AG09309 (cell line): ENCODE results near the gene POU3F1.

Experiments used
- DNase-seq: peaks from one replicate; pipeline ENCODE4 v3.0.0-alpha.2; 2010; ENCODE audit warnings: low read depth
- H3K4me3 ChIP-seq: 2 replicates; pipeline ENCODE4 v1.5.1; 2011; ENCODE audit warnings: mild to moderate bottlenecking, low read depth, low read length, moderate library complexity; ENCODE audit not compliant: control insufficient read depth
- TF ChIP-seq, protein P1 (sequence below): IDR thresholded peaks from 2 replicates; pipeline ENCODE4 v1.5.1; 2011; ENCODE audit warnings: mild to moderate bottlenecking, low read depth, low read length, inconsistent platforms; ENCODE audit not compliant: insufficient read depth, control insufficient read depth; ENCODE audit errors: missing control alignments

Gene POU3F1

DNA sequence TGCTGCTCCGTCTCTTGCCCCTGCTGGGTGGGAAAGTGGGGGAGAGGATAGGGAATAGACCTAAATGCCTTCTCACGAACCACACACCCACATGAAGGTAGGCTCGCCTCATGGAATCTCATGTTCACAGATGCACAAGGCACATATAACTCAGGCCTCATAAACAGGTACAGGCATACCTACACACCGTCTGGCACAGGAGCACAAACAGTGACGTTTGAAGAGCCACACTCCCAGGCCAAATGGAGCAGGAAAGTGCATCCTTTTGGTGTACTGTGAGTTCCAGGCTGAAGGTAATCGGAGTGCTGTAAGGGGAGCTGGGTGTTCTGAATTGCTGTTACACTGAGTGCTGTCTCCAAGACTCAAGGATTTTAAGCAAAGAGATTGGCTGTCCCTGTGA lies 20.9 kb downstream of the POU3F1 start:
- DNase-seq, result no peak
- no peak overlapping the region for H3K4me3 ChIP-seq
- TF ChIP-seq, protein P1, sequence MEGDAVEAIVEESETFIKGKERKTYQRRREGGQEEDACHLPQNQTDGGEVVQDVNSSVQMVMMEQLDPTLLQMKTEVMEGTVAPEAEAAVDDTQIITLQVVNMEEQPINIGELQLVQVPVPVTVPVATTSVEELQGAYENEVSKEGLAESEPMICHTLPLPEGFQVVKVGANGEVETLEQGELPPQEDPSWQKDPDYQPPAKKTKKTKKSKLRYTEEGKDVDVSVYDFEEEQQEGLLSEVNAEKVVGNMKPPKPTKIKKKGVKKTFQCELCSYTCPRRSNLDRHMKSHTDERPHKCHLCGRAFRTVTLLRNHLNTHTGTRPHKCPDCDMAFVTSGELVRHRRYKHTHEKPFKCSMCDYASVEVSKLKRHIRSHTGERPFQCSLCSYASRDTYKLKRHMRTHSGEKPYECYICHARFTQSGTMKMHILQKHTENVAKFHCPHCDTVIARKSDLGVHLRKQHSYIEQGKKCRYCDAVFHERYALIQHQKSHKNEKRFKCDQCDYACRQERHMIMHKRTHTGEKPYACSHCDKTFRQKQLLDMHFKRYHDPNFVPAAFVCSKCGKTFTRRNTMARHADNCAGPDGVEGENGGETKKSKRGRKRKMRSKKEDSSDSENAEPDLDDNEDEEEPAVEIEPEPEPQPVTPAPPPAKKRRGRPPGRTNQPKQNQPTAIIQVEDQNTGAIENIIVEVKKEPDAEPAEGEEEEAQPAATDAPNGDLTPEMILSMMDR, result no peak

DNA sequence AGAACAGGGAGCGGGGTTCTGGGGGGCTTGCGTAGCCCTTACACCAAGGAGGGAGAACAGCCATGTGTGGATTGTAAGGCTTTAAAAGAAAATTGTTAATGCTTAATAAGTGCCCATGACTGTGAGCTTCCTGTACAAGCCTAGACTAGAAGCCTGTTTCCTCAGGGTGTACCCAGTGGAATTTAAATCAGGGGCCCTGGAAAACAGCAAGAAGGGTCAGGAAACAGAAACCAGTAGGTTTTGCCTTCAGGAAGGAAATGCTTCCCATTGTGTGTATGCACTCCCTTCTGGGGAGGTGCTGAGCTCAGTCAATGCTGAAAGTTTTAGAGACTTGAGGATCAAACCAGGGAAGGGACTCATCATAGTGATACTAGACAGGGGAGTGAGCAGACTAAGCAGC lies 21.4 kb downstream of the POU3F1 start:
- no peak for DNase-seq
- TF ChIP-seq, protein P1, result no peak
- no peak overlapping the region for H3K4me3 ChIP-seq

DNA sequence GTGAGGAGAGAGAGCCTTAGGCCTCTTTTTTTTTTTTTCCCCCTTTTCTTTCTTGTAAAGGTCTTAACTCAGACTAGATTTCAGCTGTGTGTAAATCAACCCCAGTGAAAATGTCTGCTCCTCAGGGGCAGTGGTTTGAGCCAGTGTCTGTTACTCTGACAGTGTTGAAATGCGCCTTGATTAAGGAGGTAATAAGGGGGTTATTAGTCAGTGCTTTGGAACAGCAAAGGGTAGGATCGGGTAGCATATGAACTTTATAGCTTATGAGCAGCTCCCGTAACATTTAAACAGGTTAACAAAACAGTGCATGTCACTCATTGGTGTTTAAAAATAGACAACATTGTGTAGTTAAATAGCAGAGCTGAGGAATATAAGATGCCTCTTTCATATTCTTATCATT lies 23.8 kb downstream of the POU3F1 start:
- no peak overlapping the region for H3K4me3 ChIP-seq
- TF ChIP-seq, protein P1, result no peak
- DNase-seq, result no peak

DNA sequence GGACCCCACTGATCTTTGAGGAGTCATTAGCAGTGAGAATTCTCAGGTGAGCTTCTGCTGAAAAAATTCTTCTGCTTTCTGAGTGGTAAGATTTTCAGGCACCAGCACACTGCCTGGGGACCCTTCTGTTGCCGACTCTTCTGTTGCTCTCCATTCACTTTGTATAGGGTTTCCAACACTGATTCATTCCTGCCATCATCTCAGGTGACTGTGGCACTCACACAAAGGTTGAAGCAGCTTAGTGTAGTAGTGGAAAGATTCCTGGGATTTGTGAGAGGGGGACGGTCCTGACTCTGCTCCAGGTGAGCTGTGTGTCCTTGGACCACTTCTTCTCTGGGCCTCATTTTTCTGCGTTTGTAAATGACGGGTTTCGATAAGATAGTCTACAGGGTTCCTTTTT lies 24.6 kb downstream of the POU3F1 start:
- TF ChIP-seq, protein P1, result no peak
- H3K4me3 ChIP-seq, result no peak overlapping the region
- no peak for DNase-seq

DNA sequence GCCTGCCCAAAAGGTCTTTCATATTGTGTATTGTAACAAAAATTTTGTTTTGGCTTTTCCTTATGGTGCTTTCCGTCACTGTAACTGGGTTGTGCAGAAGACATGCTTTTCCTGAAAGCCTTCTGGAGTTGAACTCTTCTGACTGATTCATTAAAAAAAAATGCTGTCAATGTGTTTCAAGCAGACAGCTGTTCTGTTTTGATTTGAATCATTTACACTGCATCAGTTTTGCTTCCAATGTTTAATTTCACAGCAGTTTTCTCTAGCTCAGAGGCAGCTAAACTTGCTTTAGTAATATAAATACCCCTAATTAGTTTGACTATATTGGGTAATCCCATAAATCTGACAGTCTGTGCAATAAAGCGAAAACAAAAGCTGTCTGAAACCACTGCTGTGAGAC lies 26.2 kb downstream of the POU3F1 start:
- TF ChIP-seq, protein P1, result no peak
- no peak for DNase-seq

DNA sequence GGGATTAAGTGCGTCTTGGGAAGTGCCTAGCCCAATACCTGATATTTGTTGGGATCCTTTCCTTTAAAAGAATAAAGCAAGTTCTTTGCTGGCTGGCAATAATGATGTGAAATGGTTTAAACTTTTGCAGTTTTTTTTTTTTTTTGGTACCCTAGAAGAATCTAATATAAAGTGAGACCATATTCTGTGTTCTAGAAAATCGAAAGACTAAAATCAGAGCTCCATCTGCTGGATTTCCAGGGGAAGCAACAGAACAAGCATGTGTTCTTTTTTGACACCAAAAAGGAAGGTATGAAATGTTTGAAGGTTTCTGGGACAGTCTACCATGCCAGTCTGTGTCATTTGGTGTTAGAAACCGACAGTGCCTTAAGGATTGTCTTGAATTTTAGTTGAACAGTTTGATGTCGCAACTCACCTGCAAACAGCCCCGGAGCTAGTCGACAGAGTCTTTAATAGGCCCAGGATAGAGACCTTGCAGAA lies 27.7 kb downstream of the POU3F1 start:
- DNase-seq, result no peak
- TF ChIP-seq, protein P1, result peak; percentile 66
- no peak overlapping the region for H3K4me3 ChIP-seq

More for the DNA sequence above, 26.2 kb downstream of the POU3F1 start:
- no peak overlapping the region for H3K4me3 ChIP-seq

DNA sequence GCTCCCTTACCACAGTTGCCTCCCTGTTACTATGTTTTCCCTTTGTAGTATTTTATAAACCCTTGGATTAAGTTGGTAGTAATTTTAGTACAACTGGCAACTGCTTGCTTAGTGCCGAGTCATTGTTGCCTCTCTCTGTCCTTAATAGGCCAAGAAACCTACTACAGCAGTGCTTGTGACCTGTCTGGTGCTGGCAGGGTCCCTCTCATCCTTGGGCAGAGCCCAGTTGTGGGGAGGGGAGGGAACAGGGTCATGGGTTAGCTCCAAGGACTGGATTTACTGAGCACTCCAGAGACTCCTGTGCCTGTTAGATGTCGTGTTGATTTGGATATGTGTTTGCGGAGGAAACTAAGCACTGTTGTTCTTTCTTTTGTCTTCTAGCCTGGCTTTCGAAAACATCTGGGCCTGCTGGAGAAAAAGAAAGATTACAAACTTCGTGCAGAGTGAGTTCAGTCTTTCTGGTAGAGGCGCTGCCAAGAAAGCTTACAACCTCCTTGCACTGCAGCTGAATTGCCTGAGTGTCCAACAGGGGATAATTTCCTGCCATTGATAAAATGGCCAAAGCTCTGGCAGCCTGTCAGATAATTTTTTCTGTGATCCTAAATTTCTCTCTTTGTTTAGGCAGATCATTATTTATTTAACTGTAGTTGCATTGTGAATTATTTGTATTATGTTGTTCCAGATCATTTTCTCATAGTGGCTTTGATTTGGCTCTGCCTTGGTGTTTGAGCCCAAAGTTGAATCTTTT lies 30.4 kb downstream of the POU3F1 start:
- DNase-seq, result no peak
- H3K4me3 ChIP-seq, result no peak overlapping the region
- TF ChIP-seq, protein P1, result no peak
